HepG2 (cell line): ENCODE data around the gene DCAF7. TPM values are rescaled to one million over a fixed set of nuclear protein-coding genes. Genes with fewer than 3 reads are reported as not detected.
A peak's percentile ranks its signal among the peaks of the same experiment; 100 is the strongest.

Source experiments
- ATM ChIP-seq: fragments of 450-650 bp; IDR thresholded peaks from 2 replicates; pipeline ENCODE4 v1.7.1; 2017; ENCODE audit warnings: mild to moderate bottlenecking, borderline replicate concordance
- CCDC6 ChIP-seq: sonication (generic); formaldehyde crosslinking; IDR thresholded peaks from 2 replicates; pipeline ENCODE4 v1.8.1; 2022; ENCODE audit warnings: mild to moderate bottlenecking, missing genetic modification reagents, moderate library complexity
- ELF3 ChIP-seq: IDR thresholded peaks from 2 replicates; pipeline ENCODE4 v1.6.1; 2016; ENCODE audit warnings: missing genetic modification reagents, missing compliant biosample characterization
- GATAD2A ChIP-seq: IDR thresholded peaks from 2 replicates; pipeline ENCODE4 v1.6.1; 2016
- PAF1 ChIP-seq: IDR thresholded peaks from 2 replicates; pipeline ENCODE4 v1.6.1; 2016; ENCODE audit warnings: missing genetic modification reagents, missing compliant biosample characterization
- RFX5 ChIP-seq: IDR thresholded peaks from 2 replicates; pipeline ENCODE4 v1.6.1; 2011; ENCODE audit warnings: low read depth, low read length, improper control_type of control experiment
- THYN1 ChIP-seq: sonication (generic); formaldehyde crosslinking; IDR thresholded peaks from 2 replicates; pipeline ENCODE4 v1.8.1; 2023; ENCODE audit warnings: low read depth, mild to moderate bottlenecking, moderate library complexity, missing genetic modification reagents, borderline replicate concordance
- TSC22D2 ChIP-seq: sonication (generic); formaldehyde crosslinking; IDR thresholded peaks from 2 replicates; pipeline ENCODE4 v1.5.1; 2020; ENCODE audit warnings: missing genetic modification reagents, mild to moderate bottlenecking, borderline replicate concordance
- ZBTB7B ChIP-seq: sonication (generic); formaldehyde crosslinking; IDR thresholded peaks from 2 replicates; pipeline ENCODE4 v1.4.0; 2020; ENCODE audit warnings: missing genetic modification reagents
- ZNF124 ChIP-seq: sonication (generic); formaldehyde crosslinking; IDR thresholded peaks from 2 replicates; pipeline ENCODE4 v1.4.0; 2020; ENCODE audit warnings: missing genetic modification reagents
- ZNF337 ChIP-seq: sonication (generic); formaldehyde crosslinking; IDR thresholded peaks from 2 replicates; pipeline ENCODE4 v1.5.1; 2020; ENCODE audit warnings: missing genetic modification reagents, low read depth, mild to moderate bottlenecking, borderline replicate concordance
- ZNF7 ChIP-seq: IDR thresholded peaks from 2 replicates; pipeline ENCODE4 v1.6.1; 2016; ENCODE audit warnings: missing biosample characterization, missing genetic modification reagents
- ZNF768 ChIP-seq: sonication (generic); formaldehyde crosslinking; IDR thresholded peaks from 2 replicates; pipeline ENCODE4 v1.4.0; 2020; ENCODE audit warnings: missing genetic modification reagents
- ZNF788 ChIP-seq: sonication (generic); formaldehyde crosslinking; IDR thresholded peaks from 2 replicates; pipeline ENCODE4 v1.5.0; 2020; ENCODE audit warnings: mild to moderate bottlenecking, missing genetic modification reagents, borderline replicate concordance
- ZSCAN22 ChIP-seq: sonication (generic); formaldehyde crosslinking; IDR thresholded peaks from 2 replicates; pipeline ENCODE4 v1.4.0; 2020; ENCODE audit warnings: mild to moderate bottlenecking, missing genetic modification reagents
- polyA plus RNA-seq, 8 experiments: library from polyadenylated mRNA; depleted of rRNA in 3 of 8; stranded (reverse) in 7 of 8; unstranded in 1 of 8; fragments of >200 nt; fragmentation: Illumina TruSeq in 4 of 8; extraction: Trizol in 4 of 8; gene quantifications; 2 replicates each; pipeline versions ENCODE4 v1.2.1 to v1.2.3, GENCODE V29; 2011 to 2016; ENCODE audit warnings: low read depth in 4 of 8, missing spikeins in 1 of 8, mixed read lengths in 1 of 8; ENCODE audit not compliant: insufficient read depth in 1 of 8
- total RNA-seq, 5 experiments: library from RNA; depleted of rRNA; stranded (reverse); fragments of >200 nt; fragmentation: Illumina TruSeq; extraction: Trizol; gene quantifications; 2 replicates each; pipeline ENCODE4 v1.2.3, GENCODE V29; 2016; ENCODE audit warnings: low read depth in 1 of 5
- TF ChIP-seq, protein P1 (sequence below): sonication (generic); formaldehyde crosslinking; IDR thresholded peaks from 2 replicates; pipeline ENCODE4 v1.5.1; 2020; ENCODE audit warnings: missing genetic modification reagents, mild to moderate bottlenecking, borderline replicate concordance
- TF ChIP-seq, protein P2 (sequence below): fragments of 450-650 bp; IDR thresholded peaks from 2 replicates; pipeline ENCODE4 v1.6.1; 2016
- TF ChIP-seq, protein P3 (sequence below): IDR thresholded peaks from 2 replicates; pipeline ENCODE4 v1.6.1; 2016; ENCODE audit warnings: mild to moderate bottlenecking
- TF ChIP-seq, protein P4 (sequence below): sonication (generic); formaldehyde crosslinking; IDR thresholded peaks from 2 replicates; pipeline ENCODE4 v1.8.1; 2023; ENCODE audit warnings: mild to moderate bottlenecking, moderate library complexity, missing genetic modification reagents
- TF ChIP-seq, protein P5 (sequence below): sonication (generic); formaldehyde crosslinking; IDR thresholded peaks from 2 replicates; pipeline ENCODE4 v1.5.0; 2020; ENCODE audit warnings: missing genetic modification reagents, mild to moderate bottlenecking, borderline replicate concordance
- TF ChIP-seq, protein P6 (sequence below): IDR thresholded peaks from 2 replicates; pipeline ENCODE4 v1.6.1; 2016; ENCODE audit warnings: mild to moderate bottlenecking, missing biosample characterization, missing genetic modification reagents
- TF ChIP-seq, protein P7 (sequence below): sonication (generic); formaldehyde crosslinking; IDR thresholded peaks from 2 replicates; pipeline ENCODE4 v1.4.0; 2020; ENCODE audit warnings: low read depth, mild to moderate bottlenecking, missing genetic modification reagents

DCAF7 gene
- total and polyA plus RNA-seq, 2 of the 13 experiments (the other 11 are each of a cell fraction or from before 2014, with no cell fraction given): 55.2 to 73.4 TPM

DNA sequence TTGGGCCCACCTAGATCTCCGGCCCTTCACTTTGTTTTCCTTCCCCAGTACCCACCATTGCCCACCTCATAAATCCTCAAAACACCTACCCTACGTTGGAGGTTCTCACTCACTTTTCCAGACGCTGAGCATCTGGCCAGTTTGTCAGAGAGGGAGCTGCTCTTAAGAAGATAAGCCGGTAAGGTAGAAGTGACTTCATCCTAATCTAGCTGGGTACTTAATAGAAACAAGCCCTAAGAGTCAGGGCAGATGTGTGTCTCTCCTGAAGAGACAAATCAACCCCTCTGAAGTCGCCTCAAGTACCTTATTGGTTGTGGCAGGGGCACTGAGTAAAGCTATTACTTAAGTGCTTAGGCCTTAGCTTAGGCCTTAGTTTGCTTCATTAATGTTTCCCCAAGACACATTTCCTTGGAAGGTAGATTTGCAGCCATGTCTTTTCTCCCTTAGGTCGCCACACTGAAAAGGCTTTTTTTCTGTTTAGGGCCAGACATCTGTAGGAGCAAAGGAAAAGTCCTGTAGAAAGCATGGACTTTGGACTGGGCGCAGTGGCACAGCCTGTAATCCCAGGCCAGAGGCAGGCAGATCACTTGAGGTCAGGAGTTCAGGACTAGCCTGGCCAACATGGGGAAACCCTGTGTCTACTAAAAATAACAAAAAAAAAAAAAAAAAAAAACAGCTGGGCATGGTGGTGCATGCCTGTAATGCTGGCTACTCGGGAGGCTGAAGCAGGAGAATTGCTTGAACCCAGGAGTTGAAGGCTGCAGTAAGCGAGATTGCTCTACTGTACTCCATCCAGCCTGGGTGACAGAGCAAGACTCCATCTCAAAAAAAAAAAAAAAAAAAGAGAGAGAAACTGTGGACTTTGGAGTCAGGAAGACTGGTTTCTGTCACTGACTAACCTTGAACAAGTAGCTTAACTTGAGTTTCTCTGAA, 51.4 kb downstream of the DCAF7 start (continued):
- TF ChIP-seq ZNF124 (CRISPR knock-in tag) (0 out of 2 replicates have a peak, but pooled peaks have one; percentile 21), GATAD2A (CRISPR knock-in tag) (peak; percentile 44; the same call in 1 of the 2 replicates), ZBTB7B (CRISPR knock-in tag) (no peak), THYN1 (no peak), ATM (no peak), ZNF788 (CRISPR knock-in tag) (no peak), ZSCAN22 (no peak), CCDC6 (CRISPR knock-in tag) (no peak), ELF3 (CRISPR knock-in tag) (no peak), PAF1 (0 out of 2 replicates have a peak, but pooled peaks have one; percentile 12), RFX5 (no peak), TSC22D2 (CRISPR knock-in tag) (no peak), ZNF337 (CRISPR knock-in tag) (no peak), ZNF7 (CRISPR knock-in tag) (no peak), ZNF768 (CRISPR knock-in tag) (no peak)
- TF ChIP-seq, protein P1, sequence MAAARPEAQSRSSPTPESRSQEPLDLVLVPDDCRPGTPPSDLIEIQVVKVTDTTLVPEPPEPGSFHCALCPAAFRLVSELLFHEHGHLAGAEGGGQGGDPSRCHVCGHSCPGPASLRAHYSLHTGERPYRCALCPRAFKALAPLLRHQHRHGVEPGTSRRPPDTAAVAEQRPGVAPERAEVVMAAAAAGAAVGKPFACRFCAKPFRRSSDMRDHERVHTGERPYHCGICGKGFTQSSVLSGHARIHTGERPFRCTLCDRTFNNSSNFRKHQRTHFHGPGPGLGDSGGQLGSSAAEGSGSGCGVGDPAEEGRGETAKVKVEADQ: no peak
- TF ChIP-seq, protein P2, sequence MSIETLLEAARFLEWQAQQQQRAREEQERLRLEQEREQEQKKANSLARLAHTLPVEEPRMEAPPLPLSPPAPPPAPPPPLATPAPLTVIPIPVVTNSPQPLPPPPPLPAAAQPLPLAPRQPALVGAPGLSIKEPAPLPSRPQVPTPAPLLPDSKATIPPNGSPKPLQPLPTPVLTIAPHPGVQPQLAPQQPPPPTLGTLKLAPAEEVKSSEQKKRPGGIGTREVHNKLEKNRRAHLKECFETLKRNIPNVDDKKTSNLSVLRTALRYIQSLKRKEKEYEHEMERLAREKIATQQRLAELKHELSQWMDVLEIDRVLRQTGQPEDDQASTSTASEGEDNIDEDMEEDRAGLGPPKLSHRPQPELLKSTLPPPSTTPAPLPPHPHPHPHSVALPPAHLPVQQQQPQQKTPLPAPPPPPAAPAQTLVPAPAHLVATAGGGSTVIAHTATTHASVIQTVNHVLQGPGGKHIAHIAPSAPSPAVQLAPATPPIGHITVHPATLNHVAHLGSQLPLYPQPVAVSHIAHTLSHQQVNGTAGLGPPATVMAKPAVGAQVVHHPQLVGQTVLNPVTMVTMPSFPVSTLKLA: no peak
- TF ChIP-seq, protein P3, sequence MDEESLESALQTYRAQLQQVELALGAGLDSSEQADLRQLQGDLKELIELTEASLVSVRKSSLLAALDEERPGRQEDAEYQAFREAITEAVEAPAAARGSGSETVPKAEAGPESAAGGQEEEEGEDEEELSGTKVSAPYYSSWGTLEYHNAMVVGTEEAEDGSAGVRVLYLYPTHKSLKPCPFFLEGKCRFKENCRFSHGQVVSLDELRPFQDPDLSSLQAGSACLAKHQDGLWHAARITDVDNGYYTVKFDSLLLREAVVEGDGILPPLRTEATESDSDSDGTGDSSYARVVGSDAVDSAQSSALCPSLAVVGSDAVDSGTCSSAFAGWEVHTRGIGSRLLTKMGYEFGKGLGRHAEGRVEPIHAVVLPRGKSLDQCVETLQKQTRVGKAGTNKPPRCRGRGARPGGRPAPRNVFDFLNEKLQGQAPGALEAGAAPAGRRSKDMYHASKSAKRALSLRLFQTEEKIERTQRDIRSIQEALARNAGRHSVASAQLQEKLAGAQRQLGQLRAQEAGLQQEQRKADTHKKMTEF (CRISPR knock-in tag): no peak
- TF ChIP-seq, protein P4, sequence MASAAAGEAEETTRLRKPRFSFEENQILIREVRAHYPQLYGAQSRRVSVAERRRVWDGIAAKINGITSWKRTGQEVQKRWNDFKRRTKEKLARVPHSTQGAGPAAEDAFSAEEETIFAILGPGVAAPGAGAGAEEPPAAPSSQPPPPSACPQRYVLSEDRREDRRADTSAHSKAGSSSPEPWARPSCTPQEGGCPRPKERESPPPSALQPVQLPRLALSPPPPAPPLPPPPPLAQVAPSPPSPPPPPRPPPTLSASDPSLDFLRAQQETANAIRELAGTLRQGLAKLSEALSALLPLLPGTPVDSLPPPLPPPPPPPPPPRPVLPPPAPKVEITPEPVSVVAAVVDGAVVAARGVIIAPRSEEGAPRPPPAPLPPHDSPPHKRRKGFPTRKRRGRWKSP (CRISPR knock-in tag): no peak
- TF ChIP-seq, protein P5, sequence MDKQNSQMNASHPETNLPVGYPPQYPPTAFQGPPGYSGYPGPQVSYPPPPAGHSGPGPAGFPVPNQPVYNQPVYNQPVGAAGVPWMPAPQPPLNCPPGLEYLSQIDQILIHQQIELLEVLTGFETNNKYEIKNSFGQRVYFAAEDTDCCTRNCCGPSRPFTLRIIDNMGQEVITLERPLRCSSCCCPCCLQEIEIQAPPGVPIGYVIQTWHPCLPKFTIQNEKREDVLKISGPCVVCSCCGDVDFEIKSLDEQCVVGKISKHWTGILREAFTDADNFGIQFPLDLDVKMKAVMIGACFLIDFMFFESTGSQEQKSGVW (CRISPR knock-in tag): no peak
- TF ChIP-seq, protein P6, sequence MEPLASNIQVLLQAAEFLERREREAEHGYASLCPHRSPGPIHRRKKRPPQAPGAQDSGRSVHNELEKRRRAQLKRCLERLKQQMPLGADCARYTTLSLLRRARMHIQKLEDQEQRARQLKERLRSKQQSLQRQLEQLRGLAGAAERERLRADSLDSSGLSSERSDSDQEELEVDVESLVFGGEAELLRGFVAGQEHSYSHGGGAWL (CRISPR knock-in tag): no peak
- TF ChIP-seq, protein P7, sequence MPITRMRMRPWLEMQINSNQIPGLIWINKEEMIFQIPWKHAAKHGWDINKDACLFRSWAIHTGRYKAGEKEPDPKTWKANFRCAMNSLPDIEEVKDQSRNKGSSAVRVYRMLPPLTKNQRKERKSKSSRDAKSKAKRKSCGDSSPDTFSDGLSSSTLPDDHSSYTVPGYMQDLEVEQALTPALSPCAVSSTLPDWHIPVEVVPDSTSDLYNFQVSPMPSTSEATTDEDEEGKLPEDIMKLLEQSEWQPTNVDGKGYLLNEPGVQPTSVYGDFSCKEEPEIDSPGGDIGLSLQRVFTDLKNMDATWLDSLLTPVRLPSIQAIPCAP (CRISPR knock-in tag): no peak
